Keratinocyte (primary cell): ENCODE measurements around the gene RGS6. TPM values are rescaled to one million over a fixed set of nuclear protein-coding genes. Genes with fewer than 3 reads are reported as not detected.
"Not testable (repeated sequence)": the region's sequence is repeated elsewhere in the genome, so short reads cannot be mapped to it uniquely, and the experiment has no call there.

Source experiments
- DNase-seq: peaks from one replicate; pipeline ENCODE4 v3.0.0-alpha.2; 2011; ENCODE audit warnings: low read depth, missing footprints, low spot score
- FAIRE-seq: peaks from 2 replicates; lab custom pipeline; 2011; peaks lifted over from hg19 to GRCh38; lab: Jason Lieb, UNC
- H2AFZ ChIP-seq: 2 replicates; pipeline ENCODE4 v1.6.0; 2012; ENCODE audit warnings: low read length, control low read depth, inconsistent platforms; ENCODE audit not compliant: control insufficient read depth
- H3K27ac ChIP-seq: 2 replicates; pipeline ENCODE4 v1.5.1; 2011; ENCODE audit warnings: low read length; ENCODE audit not compliant: control insufficient read depth, insufficient read depth
- H3K27me3 ChIP-seq: 3 replicates; pipeline ENCODE4 v1.6.0; 2011; ENCODE audit warnings: low read length; ENCODE audit not compliant: control insufficient read depth, insufficient read depth; ENCODE audit errors: extremely low read depth
- H3K36me3 ChIP-seq, 2 experiments: 2 replicates in 1 of 2; 3 replicates in 1 of 2; pipeline ENCODE4 v1.5.1; 2011; ENCODE audit warnings: low read length in 2 of 2, mild to moderate bottlenecking in 1 of 2; ENCODE audit not compliant: control insufficient read depth in 2 of 2, insufficient read depth in 2 of 2; ENCODE audit errors: extremely low read depth in 1 of 2
- H3K4me1 ChIP-seq: 3 replicates; pipeline ENCODE4 v1.5.1; 2011; ENCODE audit warnings: low read length; ENCODE audit not compliant: control insufficient read depth, insufficient read depth; ENCODE audit errors: extremely low read depth
- H3K4me2 ChIP-seq: 3 replicates; pipeline ENCODE4 v1.6.0; 2011; ENCODE audit warnings: low read depth, low read length; ENCODE audit not compliant: control insufficient read depth, insufficient read depth; ENCODE audit errors: extremely low read depth
- H3K4me3 ChIP-seq, 3 experiments: fragments of 200-600 bp in 1 of 3; sonication (generic) in 1 of 3; 2 replicates in 2 of 3; 3 replicates in 1 of 3; pipeline ENCODE4 v1.5.1; 2011 to 2016; ENCODE audit warnings: low read length in 3 of 3, mild to moderate bottlenecking in 3 of 3, control low read depth in 2 of 3, inconsistent platforms in 1 of 3, low read depth in 1 of 3, mixed read lengths in 1 of 3, mixed run types in 1 of 3, moderate library complexity in 1 of 3; ENCODE audit not compliant: control insufficient read depth in 2 of 3, insufficient read depth in 2 of 3; ENCODE audit errors: extremely low read depth in 1 of 3
- H3K79me2 ChIP-seq: 2 replicates; pipeline ENCODE4 v1.6.0; 2012; ENCODE audit warnings: low read length; ENCODE audit not compliant: control insufficient read depth, insufficient read depth
- H3K9ac ChIP-seq: 3 replicates; pipeline ENCODE4 v1.6.0; 2011; ENCODE audit warnings: low read length; ENCODE audit not compliant: control insufficient read depth, insufficient read depth; ENCODE audit errors: extremely low read depth
- H3K9me1 ChIP-seq: 3 replicates; pipeline ENCODE4 v1.6.0; 2011; ENCODE audit warnings: low read length; ENCODE audit not compliant: control insufficient read depth, insufficient read depth; ENCODE audit errors: extremely low read depth
- H3K9me3 ChIP-seq: 2 replicates; pipeline ENCODE4 v1.5.1; 2012; ENCODE audit warnings: low read depth, low read length; ENCODE audit not compliant: control insufficient read depth
- H4K20me1 ChIP-seq: 3 replicates; pipeline ENCODE4 v1.6.0; 2011; ENCODE audit warnings: low read length; ENCODE audit not compliant: control insufficient read depth, insufficient read depth; ENCODE audit errors: extremely low read depth
- CTCF ChIP-seq, 3 experiments: IDR thresholded peaks in 1 of 3; conservative IDR thresholded peaks in 1 of 3; optimal IDR thresholded peaks in 1 of 3; 2 replicates in 2 of 3; 3 replicates in 1 of 3; pipeline versions ENCODE3 to v1.5.1; 2011; ENCODE audit warnings: low read length in 3 of 3, mild to moderate bottlenecking in 3 of 3, moderate library complexity in 2 of 3, control low read depth in 1 of 3, inconsistent platforms in 1 of 3; ENCODE audit not compliant: insufficient read depth in 2 of 3; ENCODE audit errors: extremely low read depth in 1 of 3
- EZH2 ChIP-seq: IDR thresholded peaks from one replicate; pipeline ENCODE4 v1.6.1; 2012; ENCODE audit warnings: inconsistent platforms, mild to moderate bottlenecking, low read length, moderate library complexity
- dilution Hi-C: fragments of 300-500 bp; cut with MboI; formaldehyde crosslinking; loops from one replicate; pipeline ENCODE4 v1.7.0; 2020; ENCODE audit warnings: low sequenced_read_pairs; ENCODE audit not compliant: extremely low pct_ligation_motif_present
- polyA plus RNA-seq, 5 experiments: library from polyadenylated mRNA; depleted of rRNA in 3 of 5; stranded (reverse) in 3 of 5; stranded (forward) in 1 of 5; unstranded in 1 of 5; fragments of >200 nt; gene quantifications; 1 replicate in 1 of 5; 2 replicates in 3 of 5; 3 replicates in 1 of 5; pipeline versions ENCODE4 v1.2.1 to v1.2.3, GENCODE V29; 2011 to 2012; ENCODE audit warnings: missing spikeins in 2 of 5, low read depth in 1 of 5, low replicate concordance in 1 of 5

Gene RGS6
- polyA plus RNA-seq, 1 donor (not counting 4 experiments of a cell fraction or from before 2014, with no cell fraction given) = not detected

DNA sequence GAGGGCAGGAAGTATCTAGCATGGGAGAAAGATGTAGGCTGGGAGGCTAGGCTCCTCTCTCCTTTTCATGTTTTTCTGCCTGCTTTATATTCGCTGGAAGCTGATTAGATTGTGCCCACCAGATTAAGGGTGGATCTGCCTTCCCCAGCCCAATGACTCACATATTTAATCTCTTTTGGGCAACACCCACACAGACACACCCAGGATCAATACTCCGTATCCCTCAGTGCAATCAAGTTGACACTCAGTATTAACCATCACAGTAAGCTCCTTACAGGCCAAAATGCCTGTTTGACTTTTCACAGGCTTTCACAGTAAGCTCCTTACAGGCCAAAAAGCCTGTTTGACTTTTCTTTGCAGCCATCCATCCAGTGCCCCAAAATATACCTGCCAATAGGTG, 9.4 kb downstream of the RGS6 start:
- H3K36me3 ChIP-seq, dilution Hi-C loops, H3K79me2 ChIP-seq, H3K4me1 ChIP-seq, H3K27me3 ChIP-seq, H3K9me1 ChIP-seq, H3K9me3 ChIP-seq, H2AFZ ChIP-seq, H3K27ac ChIP-seq, H3K4me2 ChIP-seq, H3K4me3 ChIP-seq, H3K9ac ChIP-seq, H4K20me1 ChIP-seq, FAIRE-seq, DNase-seq: not testable (repeated sequence)

DNA sequence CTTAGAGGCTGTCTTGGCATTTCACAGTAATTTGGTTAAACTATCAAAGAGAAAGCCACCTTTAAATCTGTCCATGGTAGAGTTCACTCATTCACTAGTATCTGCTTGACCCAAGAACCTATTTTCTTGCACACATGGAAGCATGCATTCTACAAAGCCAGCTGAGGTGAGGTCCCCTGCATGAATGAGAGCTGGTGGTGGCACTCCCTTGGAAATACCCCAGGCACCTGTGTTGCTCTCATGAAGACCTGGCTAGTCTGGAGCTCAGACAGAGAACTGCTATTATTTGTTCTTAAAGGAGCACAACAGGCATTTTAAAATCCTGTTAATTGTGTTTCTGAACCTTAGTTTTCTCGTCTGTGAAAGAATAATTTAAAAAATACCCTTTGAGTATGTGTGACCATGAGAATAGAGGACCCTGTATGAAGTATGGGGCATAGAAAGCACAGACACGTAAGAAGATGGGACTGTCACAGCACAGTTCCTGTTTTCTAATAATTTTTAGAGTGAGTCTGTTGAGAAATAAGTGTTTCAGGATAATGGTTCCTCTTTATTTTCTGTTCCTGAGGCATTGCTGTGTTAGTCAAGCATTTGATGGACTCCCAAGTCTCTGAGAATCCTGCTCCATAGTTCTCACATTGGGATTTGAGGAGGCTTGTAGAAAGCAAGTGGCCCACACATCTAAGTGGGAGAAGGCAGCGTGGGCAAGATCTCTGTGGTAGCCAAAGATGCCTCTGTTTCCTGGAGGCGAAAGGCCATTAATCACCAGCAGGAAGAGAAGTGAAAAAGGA, 10.9 kb downstream of the RGS6 start:
- DNase-seq (no peak), FAIRE-seq (no peak)
- no peaks in the 10 kb centered on the region for H3K9me1 ChIP-seq
- TF ChIP-seq CTCF (optimal IDR thresholded peaks at IDR 0.05 in 1 of 3, IDR thresholded peaks at IDR 0.05 in 1 of 3, conservative IDR thresholded peaks at IDR 0.05 in 1 of 3; ENCODE audit: extremely low read depth in 1 of 3, insufficient read depth in 2 of 3, low read length in 3 of 3) (no peak), EZH2 (no peak)
- no peak overlapping the region for H2AFZ ChIP-seq
- H3K4me2 ChIP-seq = no peak overlapping the region
- no peak overlapping the region for H3K9ac ChIP-seq
- H3K4me1 ChIP-seq = no peaks in the 10 kb centered on the region
- no peaks in the 10 kb centered on the region for H3K9me3 ChIP-seq
- H3K36me3 ChIP-seq = no peaks in the 10 kb centered on the region
- dilution Hi-C loops = no loop called here
- no peaks in the 10 kb centered on the region for H4K20me1 ChIP-seq
- H3K27me3 ChIP-seq = no peaks in the 10 kb centered on the region
- no peak overlapping the region for H3K27ac ChIP-seq
- no peaks in the 10 kb centered on the region for H3K79me2 ChIP-seq
- H3K4me3 ChIP-seq = no peak overlapping the region

DNA sequence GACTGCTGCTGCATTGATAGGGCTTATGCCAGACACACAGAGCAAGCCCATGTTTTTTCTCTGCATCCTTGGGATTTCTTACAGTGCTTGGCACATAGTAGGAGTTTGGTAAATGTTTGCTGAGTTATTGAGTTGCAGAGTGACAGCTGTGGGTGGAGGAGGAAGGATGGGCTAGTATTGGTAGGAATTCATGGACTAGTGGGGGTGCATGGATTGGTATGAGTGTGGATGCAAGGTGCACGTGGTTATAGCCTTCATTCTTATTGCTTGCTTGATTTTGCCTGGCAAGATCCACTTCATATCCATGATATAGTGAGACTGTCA, 11.4 kb downstream of the RGS6 start:
- no peak overlapping the region for H3K4me2 ChIP-seq
- dilution Hi-C loops = no loop called here
- no peak for FAIRE-seq

More for the DNA sequence above, 11.4 kb downstream of the RGS6 start:
- H2AFZ ChIP-seq = no peak overlapping the region
- no peaks in the 10 kb centered on the region for H3K9me1 ChIP-seq
- H3K27me3 ChIP-seq = no peaks in the 10 kb centered on the region
- no peak for TF ChIP-seq EZH2
- TF ChIP-seq CTCF (optimal IDR thresholded peaks at IDR 0.05 in 1 of 3, IDR thresholded peaks at IDR 0.05 in 1 of 3, conservative IDR thresholded peaks at IDR 0.05 in 1 of 3; ENCODE audit: extremely low read depth in 1 of 3, insufficient read depth in 2 of 3, low read length in 3 of 3) = no peak
- H3K4me1 ChIP-seq = no peaks in the 10 kb centered on the region
- H3K79me2 ChIP-seq = no peaks in the 10 kb centered on the region
- H4K20me1 ChIP-seq = no peaks in the 10 kb centered on the region
- H3K9me3 ChIP-seq = no peaks in the 10 kb centered on the region
- no peak overlapping the region for H3K9ac ChIP-seq
- no peak overlapping the region for H3K4me3 ChIP-seq
- no peak for DNase-seq
- H3K36me3 ChIP-seq = no peaks in the 10 kb centered on the region
- no peak overlapping the region for H3K27ac ChIP-seq
